GM19463 (cell line): Measurements from ENCODE around the gene FHIP1A.

Source experiments
- ATAC-seq: cut with Tn5 transposase; IDR thresholded peaks from one replicate; pipeline ENCODE4 v1.9.1; 2021; ENCODE audit warnings: mild to moderate bottlenecking, moderate library complexity; ENCODE audit not compliant: unreplicated experiment

FHIP1A gene

GRCh38 chr4:151417766-151418376 lies 8.9 kb downstream of the FHIP1A start:
- ATAC-seq: no peak

- no peak for ATAC-seq
Observed at GRCh38 chr4:151418385-151418784, 9.4 kb downstream of the FHIP1A start.

- no peak for ATAC-seq
Observed at GRCh38 chr4:151418856-151419255, 9.9 kb downstream of the FHIP1A start.

GRCh38 chr4:151420250-151420807 lies 11.4 kb downstream of the FHIP1A start:
- ATAC-seq: no peak

- no peak for ATAC-seq
Observed at GRCh38 chr4:151422854-151423253, 13.9 kb downstream of the FHIP1A start.

- no peak for ATAC-seq
Observed at GRCh38 chr4:151426513-151426912, 17.5 kb downstream of the FHIP1A start.

GRCh38 chr4:151427266-151427665 lies 18.3 kb downstream of the FHIP1A start:
- no peak for ATAC-seq

GRCh38 chr4:151428346-151428745 lies 19.4 kb downstream of the FHIP1A start:
- no peak for ATAC-seq

GRCh38 chr4:151429957-151430570 lies 21.1 kb downstream of the FHIP1A start:
- ATAC-seq: peak; percentile 89

- ATAC-seq: no peak
Observed at GRCh38 chr4:151430740-151431457, 21.9 kb downstream of the FHIP1A start.

GRCh38 chr4:151431728-151432127 lies 22.8 kb downstream of the FHIP1A start:
- ATAC-seq: no peak

GRCh38 chr4:151432654-151433053 lies 23.7 kb downstream of the FHIP1A start:
- ATAC-seq: no peak

GRCh38 chr4:151434183-151434860 lies 25.3 kb downstream of the FHIP1A start:
- no peak for ATAC-seq

- ATAC-seq: no peak
Observed at GRCh38 chr4:151436093-151436518, 27.1 kb downstream of the FHIP1A start.

GRCh38 chr4:151437505-151437904 lies 28.5 kb downstream of the FHIP1A start:
- ATAC-seq: no peak

- no peak for ATAC-seq
Observed at GRCh38 chr4:151438154-151438553, 29.2 kb downstream of the FHIP1A start.

- peak; percentile 71 for ATAC-seq
Observed at GRCh38 chr4:151439320-151439719, 30.3 kb downstream of the FHIP1A start.

- no peak for ATAC-seq
Observed at GRCh38 chr4:151442002-151442401, 33.0 kb downstream of the FHIP1A start.

GRCh38 chr4:151443247-151443646 lies 34.3 kb downstream of the FHIP1A start:
- no peak for ATAC-seq

- no peak for ATAC-seq
Observed at GRCh38 chr4:151443752-151444151, 34.8 kb downstream of the FHIP1A start.

GRCh38 chr4:151446208-151446607 lies 37.2 kb downstream of the FHIP1A start:
- no peak for ATAC-seq
